Neuron (in vitro differentiated cells): ENCODE results near the gene SPSB4.
A peak's percentile ranks its signal among the peaks of the same experiment; 100 is the strongest.

ENCODE experiments used
- H2AFZ ChIP-seq: one replicate; pipeline ENCODE4 v1.6.1; 2013; ENCODE audit warnings: low read depth, mild to moderate bottlenecking, inconsistent platforms, low read length, moderate library complexity
- H3K27me3 ChIP-seq: one replicate; pipeline ENCODE4 v1.6.1; 2013; ENCODE audit warnings: low read length; ENCODE audit not compliant: insufficient read depth
- H3K36me3 ChIP-seq: one replicate; pipeline ENCODE4 v1.6.1; 2013; ENCODE audit warnings: low read length; ENCODE audit not compliant: insufficient read depth
- H3K4me1 ChIP-seq: one replicate; pipeline ENCODE4 v1.6.1; 2013; ENCODE audit warnings: low read length; ENCODE audit not compliant: insufficient read depth
- H3K4me3 ChIP-seq: 2 replicates; pipeline ENCODE4 v1.5.1; 2013; ENCODE audit warnings: mild to moderate bottlenecking, low read length, moderate library complexity
- H3K9me3 ChIP-seq: one replicate; pipeline ENCODE4 v1.6.1; 2013; ENCODE audit warnings: low read length

Gene SPSB4

DNA sequence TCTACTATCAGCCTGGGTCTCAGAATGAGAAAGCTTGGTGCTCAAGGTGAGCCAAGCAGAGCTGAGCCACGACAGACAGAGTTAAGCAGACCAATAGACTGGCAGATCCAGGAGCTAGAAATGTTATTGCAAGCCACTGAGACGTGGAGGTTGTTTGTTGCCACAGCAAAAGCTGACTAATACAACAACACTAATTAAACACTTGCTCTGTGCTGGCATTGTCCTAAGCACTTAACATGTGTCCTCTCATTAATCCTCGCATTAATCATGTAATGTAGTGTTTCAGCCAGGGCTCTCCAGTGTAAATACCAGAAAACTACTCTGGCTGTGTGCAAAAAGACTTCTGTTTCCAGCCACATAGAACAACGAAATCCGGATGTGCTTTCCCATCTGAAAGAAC is 11.6 kb upstream of the SPSB4 start:
- Histone ChIP-seq H3K4me3 (no peak overlapping the region), H2AFZ (no peak overlapping the region), H3K27me3 (no peaks in the 10 kb centered on the region), H3K4me1 (no peaks in the 10 kb centered on the region), H3K36me3 (no peaks in the 10 kb centered on the region), H3K9me3 (no peaks in the 10 kb centered on the region)

DNA sequence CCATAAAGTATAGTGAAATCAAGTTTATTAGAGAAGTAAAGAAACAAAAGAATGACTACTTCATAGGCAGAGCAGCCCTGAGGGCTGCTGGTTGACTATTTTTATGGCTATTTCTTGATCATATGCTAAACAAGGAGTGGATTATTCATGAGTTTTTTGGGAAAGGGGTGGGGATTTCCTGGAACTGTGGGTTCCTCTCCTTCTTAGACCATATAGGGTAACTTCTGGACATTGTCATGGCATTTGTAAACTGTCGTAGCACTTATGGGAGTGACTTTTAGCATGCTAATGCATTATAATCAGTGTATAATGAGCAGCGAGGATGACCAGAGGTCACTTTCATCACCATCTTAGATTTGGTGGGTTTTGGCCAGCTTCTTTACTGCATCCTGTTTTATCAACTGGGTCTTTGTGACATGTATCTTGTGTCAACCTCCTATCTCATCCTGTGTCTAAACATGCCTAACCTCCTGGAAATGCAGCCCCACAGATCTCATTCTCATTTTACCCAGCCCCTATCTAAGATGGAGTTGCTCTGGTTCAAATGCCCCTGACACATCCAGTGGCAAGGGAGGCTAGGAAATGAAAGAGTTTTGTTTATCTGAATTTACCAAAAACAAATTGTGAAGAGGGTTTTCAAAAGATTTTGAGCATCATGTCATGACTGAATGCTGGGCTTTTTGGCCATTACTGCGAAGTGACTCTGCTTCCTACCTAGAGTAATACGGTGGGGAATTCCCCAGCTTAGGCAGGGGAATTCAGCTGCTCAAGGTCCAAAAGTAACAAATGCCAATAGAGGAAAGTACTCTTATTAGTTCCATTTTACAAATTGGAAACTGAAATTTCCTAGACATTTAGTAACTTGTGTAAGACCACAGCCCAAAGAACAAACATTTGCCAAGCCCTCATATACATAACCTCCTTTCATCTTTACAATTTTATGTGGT is 6.2 kb upstream of the SPSB4 start:
- Histone ChIP-seq H3K4me3 (no peak overlapping the region), H3K36me3 (no peaks in the 10 kb centered on the region), H3K4me1 (no peaks in the 10 kb centered on the region), H2AFZ (no peak overlapping the region), H3K27me3 (no peaks in the 10 kb centered on the region), H3K9me3 (no peaks in the 10 kb centered on the region)

DNA sequence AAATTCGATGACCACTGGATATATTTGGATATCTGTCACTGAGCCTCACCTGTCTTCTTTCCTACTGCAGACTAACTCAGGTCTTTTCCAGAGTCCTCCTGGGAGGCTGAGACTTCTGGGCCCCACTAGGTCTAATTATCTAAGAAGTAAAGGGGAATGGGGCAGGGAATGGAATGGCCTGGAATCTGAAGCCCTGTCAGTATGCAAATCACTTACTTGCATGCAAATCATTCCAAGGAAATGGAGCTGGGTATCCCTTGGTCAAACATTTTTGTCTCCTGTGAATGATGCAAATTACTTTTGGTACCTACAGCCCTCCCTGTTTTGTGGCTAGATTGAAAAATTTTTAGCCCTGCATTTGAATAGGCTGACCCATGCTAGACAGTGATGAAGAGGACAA is 5.3 kb upstream of the SPSB4 start:
- H3K27me3 ChIP-seq = no peaks in the 10 kb centered on the region

DNA sequence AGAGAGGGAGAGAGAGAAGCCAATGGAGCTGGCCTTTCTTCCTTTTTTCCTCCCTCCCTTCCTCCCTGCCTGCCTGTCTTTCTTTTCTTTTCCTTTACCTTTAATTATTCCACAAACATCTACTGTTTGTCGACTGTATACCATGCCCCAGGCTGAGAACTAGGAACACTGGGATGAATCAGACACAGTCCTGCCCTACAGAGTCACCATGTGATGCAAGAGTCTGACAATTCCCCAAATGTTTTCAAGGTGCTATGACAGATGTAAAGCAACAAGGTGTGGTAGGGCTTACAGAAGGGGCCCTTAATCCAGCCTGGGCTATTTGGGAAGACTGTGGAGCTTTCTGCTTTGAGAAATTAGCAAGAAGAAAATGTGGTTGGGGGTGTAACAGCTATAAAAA is 4.0 kb upstream of the SPSB4 start:
- peaks cover 4% of the 10 kb centered on the region for H3K4me1 ChIP-seq
- no peak overlapping the region for H2AFZ ChIP-seq
- H3K4me3 ChIP-seq = no peak overlapping the region
- no peaks in the 10 kb centered on the region for H3K9me3 ChIP-seq
- no peaks in the 10 kb centered on the region for H3K27me3 ChIP-seq
- no peaks in the 10 kb centered on the region for H3K36me3 ChIP-seq

More for the DNA sequence above, 5.3 kb upstream of the SPSB4 start:
- H3K9me3 ChIP-seq = no peaks in the 10 kb centered on the region
- no peaks in the 10 kb centered on the region for H3K36me3 ChIP-seq
- H3K4me1 ChIP-seq = peaks cover 3% of the 10 kb centered on the region
- no peak overlapping the region for H3K4me3 ChIP-seq
- no peak overlapping the region for H2AFZ ChIP-seq

DNA sequence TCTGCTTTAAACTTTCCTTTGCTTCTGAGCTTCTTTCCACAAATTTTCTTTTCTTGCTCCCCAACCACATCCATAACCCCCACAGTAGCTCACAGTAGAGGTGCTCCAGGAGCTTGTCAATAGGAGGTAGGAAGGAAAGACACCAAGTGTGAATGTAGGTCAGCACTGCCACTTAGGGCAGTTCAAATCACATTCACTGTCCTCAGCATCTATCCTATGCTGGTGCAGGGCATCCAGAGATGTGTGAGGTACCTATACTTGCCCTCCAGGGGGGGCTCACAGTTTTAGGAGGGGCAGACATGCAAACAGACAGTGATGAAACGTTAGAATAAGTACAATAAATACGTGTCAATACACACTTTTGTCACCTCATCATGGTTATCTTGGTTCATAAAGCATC is 1.5 kb upstream of the SPSB4 start:
- Histone ChIP-seq H3K9me3 (no peaks in the 10 kb centered on the region), H3K4me3 (no peak overlapping the region), H3K27me3 (no peaks in the 10 kb centered on the region), H3K4me1 (peaks cover 17% of the 10 kb centered on the region), H2AFZ (no peak overlapping the region), H3K36me3 (peaks cover 3% of the 10 kb centered on the region)

DNA sequence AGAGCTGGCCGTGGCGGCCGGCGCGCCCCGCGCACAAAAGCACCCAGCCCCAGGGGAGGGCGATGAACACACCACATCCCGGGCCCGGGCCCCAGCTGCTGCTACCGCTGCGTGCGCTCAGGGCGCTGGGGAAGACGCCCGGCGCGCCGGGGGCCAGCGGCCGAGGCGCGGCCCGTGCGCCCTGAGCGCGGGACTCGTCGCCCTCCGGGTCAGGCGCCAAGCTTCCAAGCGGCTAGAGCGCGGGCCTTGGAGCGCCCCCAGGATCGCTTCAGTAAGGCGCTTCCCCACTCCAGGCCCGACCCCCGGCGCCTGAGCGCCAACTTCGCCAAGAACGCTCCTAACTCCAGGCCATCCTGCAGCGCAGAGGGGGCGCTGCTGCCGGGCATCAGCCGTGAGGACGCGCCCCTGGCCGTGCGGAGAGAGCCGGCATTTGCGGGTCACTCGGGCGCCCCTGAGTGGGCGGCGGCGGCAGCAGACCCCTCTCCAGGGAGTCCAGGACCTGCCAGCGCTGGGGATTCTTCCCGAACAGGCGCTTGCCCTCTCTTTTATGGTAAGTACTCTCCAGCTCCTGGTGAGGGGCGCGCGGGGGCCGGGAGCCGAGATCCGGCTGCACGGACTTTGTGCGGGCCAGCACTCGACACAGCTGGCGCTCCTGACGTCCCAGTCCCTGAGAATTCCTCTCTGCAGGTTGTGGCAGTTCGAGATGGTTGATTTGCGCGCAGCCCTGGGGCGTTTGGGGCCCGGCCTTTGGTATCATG is 475 bp downstream of the SPSB4 start:
- Histone ChIP-seq H3K36me3 (peaks cover 3% of the 10 kb centered on the region), H3K4me1 (peaks cover 35% of the 10 kb centered on the region), H2AFZ (peak overlapping the region; percentile 44), H3K9me3 (no peaks in the 10 kb centered on the region), H3K4me3 (peak overlapping the region; percentile 76), H3K27me3 (no peaks in the 10 kb centered on the region)

DNA sequence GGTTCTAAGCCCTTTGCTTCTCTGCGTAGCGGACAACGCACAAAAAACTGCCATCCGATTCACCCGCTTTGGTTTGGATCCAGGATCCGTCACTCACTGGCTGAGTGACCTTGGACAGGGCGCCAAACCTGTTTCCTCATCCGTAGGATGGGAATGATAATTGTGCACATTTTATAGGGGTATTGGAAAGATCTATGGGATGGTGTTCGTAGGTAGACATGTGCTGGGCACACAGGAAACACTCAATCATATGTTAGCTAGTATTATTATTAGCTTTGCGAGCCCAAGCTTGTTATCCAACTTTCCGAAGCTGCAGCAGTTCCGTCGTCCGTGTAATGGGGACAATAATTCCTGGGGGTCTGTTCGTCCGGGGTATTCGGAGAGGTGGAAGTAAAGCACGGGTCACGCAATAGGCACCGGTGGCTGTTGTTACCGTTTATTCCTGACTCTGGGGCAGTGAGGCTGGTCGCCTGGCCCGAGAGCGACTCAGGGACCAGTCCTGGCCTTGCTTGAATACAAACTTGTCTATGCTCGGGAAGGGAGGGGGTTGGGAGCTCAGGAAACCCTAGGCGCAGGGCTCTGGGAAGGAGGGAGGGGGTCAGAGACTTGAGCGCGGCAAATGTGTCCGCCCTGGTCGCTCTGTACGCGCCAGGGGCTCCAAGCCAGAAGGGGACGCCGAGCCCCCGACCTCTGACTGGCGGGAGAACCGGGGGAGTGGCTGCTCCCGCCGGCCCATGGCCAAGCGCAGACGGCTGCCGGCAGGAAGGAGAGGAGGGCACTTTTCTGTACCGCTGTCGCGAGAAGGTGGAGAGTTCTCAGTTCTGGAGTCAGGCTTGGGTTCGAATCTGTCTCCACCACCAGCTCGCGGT is 1.3 kb downstream of the SPSB4 start:
- peaks cover 3% of the 10 kb centered on the region for H3K36me3 ChIP-seq
- H3K4me1 ChIP-seq = peaks cover 43% of the 10 kb centered on the region
- no peaks in the 10 kb centered on the region for H3K27me3 ChIP-seq
- no peaks in the 10 kb centered on the region for H3K9me3 ChIP-seq
- no peak overlapping the region for H2AFZ ChIP-seq
- H3K4me3 ChIP-seq = peak overlapping the region; percentile 76

DNA sequence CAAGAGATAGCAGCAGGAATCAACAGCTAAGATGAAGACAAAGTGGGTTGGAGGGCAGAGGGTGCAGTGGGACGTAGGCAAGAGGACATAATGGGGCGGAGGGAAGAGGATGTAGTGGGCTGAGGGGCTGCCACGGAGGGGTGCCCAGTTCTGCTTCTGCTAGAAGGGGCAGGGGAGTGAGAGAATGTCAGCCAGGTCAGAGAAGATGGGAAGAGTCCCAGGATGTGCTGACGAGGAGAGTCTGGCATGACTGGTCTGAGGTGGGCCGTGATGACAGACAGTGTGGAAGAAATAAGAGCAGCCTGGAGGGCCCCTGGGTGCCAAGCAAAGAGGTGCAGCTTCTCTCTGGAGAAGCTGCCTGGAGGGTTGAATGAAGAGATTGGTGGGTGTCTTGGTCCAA is 4.0 kb downstream of the SPSB4 start:
- peaks cover 7% of the 10 kb centered on the region for H3K36me3 ChIP-seq
- peaks cover 55% of the 10 kb centered on the region for H3K4me1 ChIP-seq
- H3K4me3 ChIP-seq = no peak overlapping the region
- no peaks in the 10 kb centered on the region for H3K27me3 ChIP-seq
- peaks cover 6% of the 10 kb centered on the region for H3K9me3 ChIP-seq
- no peak overlapping the region for H2AFZ ChIP-seq

DNA sequence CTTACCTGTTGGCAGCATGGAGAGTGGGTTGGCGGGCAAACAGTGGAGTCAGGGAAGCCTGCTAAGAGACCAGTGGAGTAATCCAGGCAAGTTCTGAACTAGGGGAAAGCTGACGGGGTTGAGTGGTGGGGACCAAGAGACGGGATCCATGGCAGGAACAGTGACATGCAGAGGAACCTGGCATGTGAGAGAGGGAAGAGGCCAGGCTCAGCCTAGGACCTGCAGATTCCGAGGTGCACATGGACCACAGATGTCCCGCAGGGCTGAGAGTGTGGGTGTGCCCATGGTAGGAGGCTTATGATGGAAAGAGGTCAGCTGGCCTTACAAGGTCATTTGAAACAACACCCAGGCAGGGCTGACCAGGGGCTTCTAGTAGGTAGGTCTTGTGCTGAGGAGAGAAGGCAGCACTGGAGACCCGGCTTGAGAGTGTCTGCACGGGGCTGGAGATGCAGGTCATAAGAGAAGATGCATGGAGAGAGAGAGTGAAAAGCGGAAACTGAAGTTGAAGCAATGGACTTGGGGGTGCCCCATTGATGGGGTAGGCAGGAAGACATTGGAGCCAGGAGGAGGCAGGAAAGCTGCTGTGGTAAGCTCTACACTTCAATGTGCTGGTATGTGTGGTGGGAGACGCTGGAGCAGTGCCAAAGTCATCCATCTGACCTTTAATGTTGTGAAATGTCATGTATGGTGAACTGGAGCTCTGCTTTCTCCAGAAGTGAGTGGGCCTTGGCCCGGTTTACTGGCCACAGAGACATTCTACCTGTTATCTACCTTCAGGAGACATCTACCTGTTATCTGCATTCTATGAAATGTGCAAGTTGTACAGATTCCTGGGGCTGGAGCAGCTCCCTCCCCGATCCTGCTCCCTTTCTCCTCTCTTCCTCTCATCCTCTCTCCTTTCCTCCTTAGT is 4.6 kb downstream of the SPSB4 start:
- Histone ChIP-seq H3K27me3 (no peaks in the 10 kb centered on the region), H3K9me3 (peaks cover 6% of the 10 kb centered on the region), H2AFZ (no peak overlapping the region), H3K4me3 (no peak overlapping the region), H3K36me3 (peaks cover 7% of the 10 kb centered on the region), H3K4me1 (peaks cover 52% of the 10 kb centered on the region)

DNA sequence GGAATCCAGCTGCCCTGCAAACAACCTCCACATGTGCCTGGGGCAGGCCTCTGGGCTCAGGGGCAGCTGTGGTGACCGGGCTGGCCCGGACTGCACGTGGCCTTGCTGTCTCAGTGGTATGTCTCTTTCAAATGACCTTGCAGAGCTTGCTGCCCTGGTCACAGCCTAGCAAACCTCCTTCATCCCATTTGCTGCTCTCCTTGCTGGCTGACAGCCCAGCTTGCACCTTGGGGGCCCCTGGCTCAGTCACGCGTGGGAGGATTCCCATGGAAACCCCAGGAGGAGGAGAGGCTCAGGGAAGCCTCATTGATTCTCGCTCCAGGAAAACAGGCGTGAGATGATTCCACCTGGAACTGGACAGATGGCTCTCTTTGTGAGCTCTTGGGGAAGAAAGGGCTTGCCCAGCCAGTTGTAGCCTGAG is 5.6 kb downstream of the SPSB4 start:
- no peaks in the 10 kb centered on the region for H3K27me3 ChIP-seq
- no peak overlapping the region for H3K4me3 ChIP-seq

DNA sequence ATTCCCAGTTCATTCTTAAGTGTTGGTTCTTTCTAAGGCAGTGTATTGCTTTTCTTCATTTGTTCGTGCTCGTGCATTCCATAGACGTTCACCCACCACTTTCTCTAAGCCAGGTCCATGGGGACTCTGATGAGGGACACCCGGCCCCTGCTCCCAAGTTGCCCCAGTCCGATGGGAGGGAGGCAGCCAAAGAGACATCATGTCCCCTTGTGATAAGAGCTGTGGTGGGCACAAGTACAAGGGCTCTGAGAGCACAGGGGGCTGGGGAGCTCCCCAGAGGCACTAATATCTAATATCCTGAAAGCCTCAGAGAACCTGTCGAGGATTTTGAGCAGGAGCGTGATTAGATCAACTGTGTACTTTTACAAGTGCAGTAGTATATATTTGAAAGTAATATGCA is 6.3 kb downstream of the SPSB4 start:
- no peak overlapping the region for H3K4me3 ChIP-seq
- H2AFZ ChIP-seq = no peak overlapping the region
- no peaks in the 10 kb centered on the region for H3K27me3 ChIP-seq
- H3K4me1 ChIP-seq = peaks cover 51% of the 10 kb centered on the region
- H3K36me3 ChIP-seq = peaks cover 7% of the 10 kb centered on the region
- H3K9me3 ChIP-seq = peaks cover 6% of the 10 kb centered on the region

More for the DNA sequence above, 5.6 kb downstream of the SPSB4 start:
- H2AFZ ChIP-seq = no peak overlapping the region
- peaks cover 51% of the 10 kb centered on the region for H3K4me1 ChIP-seq
- H3K9me3 ChIP-seq = peaks cover 6% of the 10 kb centered on the region
- peaks cover 7% of the 10 kb centered on the region for H3K36me3 ChIP-seq
